Mammary epithelial cell (primary cell): Measurements from ENCODE around the gene MECP2.
"Not testable (repeated sequence)": the region's sequence is repeated elsewhere in the genome, so short reads cannot be mapped to it uniquely, and the experiment has no call there.

ENCODE experiments used
- EZH2 ChIP-seq: IDR thresholded peaks from 2 replicates; pipeline ENCODE4 v1.6.1; 2012; ENCODE audit warnings: low read length, inconsistent platforms, borderline replicate concordance
- TF ChIP-seq, protein P1 (sequence below), 2 donors: IDR thresholded peaks in 1 of 2; conservative IDR thresholded peaks in 1 of 2; 2 replicates each; pipeline ENCODE4 v1.5.1; 2011 to 2012; ENCODE audit warnings: inconsistent platforms in 2 of 2, low read length in 2 of 2, mild to moderate bottlenecking in 2 of 2, control low read depth in 1 of 2, low read depth in 1 of 2; ENCODE audit not compliant: insufficient read depth in 1 of 2; ENCODE audit errors: extremely low read depth in 1 of 2

- not testable (repeated sequence) for TF ChIP-seq EZH2
- TF ChIP-seq, protein P1, sequence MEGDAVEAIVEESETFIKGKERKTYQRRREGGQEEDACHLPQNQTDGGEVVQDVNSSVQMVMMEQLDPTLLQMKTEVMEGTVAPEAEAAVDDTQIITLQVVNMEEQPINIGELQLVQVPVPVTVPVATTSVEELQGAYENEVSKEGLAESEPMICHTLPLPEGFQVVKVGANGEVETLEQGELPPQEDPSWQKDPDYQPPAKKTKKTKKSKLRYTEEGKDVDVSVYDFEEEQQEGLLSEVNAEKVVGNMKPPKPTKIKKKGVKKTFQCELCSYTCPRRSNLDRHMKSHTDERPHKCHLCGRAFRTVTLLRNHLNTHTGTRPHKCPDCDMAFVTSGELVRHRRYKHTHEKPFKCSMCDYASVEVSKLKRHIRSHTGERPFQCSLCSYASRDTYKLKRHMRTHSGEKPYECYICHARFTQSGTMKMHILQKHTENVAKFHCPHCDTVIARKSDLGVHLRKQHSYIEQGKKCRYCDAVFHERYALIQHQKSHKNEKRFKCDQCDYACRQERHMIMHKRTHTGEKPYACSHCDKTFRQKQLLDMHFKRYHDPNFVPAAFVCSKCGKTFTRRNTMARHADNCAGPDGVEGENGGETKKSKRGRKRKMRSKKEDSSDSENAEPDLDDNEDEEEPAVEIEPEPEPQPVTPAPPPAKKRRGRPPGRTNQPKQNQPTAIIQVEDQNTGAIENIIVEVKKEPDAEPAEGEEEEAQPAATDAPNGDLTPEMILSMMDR (conservative IDR thresholded peaks at IDR 0.05 in 1 of 2, IDR thresholded peaks at IDR 0.05 in 1 of 2; ENCODE audit: extremely low read depth in 1 of 2, insufficient read depth in 1 of 2, low read depth in 1 of 2, low read length in 2 of 2): not testable (repeated sequence)
Measured at GRCh38 chrX:153994398-153994797, 103.1 kb downstream of the MECP2 start.
